ENCODE results near the gene IER3IP1.
"Not testable (repeated sequence)": the region's sequence is repeated elsewhere in the genome, so short reads cannot be mapped to it uniquely, and the experiment has no call there.

The IER3IP1 gene, protein sequence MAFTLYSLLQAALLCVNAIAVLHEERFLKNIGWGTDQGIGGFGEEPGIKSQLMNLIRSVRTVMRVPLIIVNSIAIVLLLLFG
- total RNA-seq: 5.2 to 12.6 (median 6.1) reads per million in 3 donors

DNA sequence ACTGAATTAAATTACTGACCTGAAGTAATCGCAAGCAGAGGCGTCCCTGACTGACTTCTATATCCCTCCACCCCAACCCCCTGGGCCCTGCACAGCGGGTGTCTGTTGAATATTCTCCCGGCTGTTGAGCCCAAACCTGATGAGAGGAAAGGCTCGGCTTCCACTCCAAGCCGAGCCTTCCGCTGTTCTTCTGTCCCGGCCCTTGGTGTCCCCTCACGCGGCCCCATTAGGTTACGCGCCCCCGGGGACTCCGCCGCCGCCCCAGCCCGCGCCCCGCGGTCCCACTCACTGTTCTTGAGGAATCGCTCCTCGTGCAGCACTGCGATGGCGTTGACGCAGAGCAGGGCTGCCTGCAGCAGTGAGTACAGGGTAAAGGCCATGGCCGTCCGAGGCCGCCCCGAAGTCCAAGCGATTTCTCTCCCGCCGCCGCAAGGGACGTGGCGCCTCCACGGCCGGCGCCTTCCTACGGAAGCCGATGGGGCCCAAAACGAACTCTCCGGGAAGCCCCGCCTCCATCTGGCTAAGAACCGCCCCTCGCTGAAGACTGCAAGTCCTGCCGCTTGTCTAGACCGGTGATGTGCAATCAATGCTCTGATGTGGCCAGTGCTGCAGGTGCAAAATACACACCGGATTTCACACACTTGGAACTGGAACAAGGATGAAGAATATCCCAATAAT is at the start of gene IER3IP1:
Gene IER3IP1, minus strand, starts transcription at position 467 of the 678 bp plus-strand sequence. Its CDS starts 87 bp downstream, at position 380.
- DNase-seq: peak; percentile 73 to 79 (median 78)
- H3K4me1 ChIP-seq (ENCODE audit: control insufficient read depth, insufficient read depth, low read length, poor library complexity, severe bottlenecking): peaks cover 10% of the 10 kb centered on the region
- H3K36me3 ChIP-seq (ENCODE audit: control insufficient read depth, insufficient read depth, low read length): no peaks in the 10 kb centered on the region
- H3K4me3 ChIP-seq (ENCODE audit: insufficient read depth, low read depth, low read length, poor library complexity, severe bottlenecking): peak within 1 kb of the TSS; percentile 100
- peak within 1 kb of the TSS; percentile 63 for H3K27ac ChIP-seq (ENCODE audit: insufficient read depth, low read length, poor library complexity, severe bottlenecking)
- H3K9me3 ChIP-seq (ENCODE audit: control insufficient read depth, low read length): no peaks in the 10 kb centered on the region
- no peaks in the 10 kb centered on the region for H3K27me3 ChIP-seq (replicated peaks; ENCODE audit: control insufficient read depth, insufficient read depth, low read length, poor library complexity, severe bottlenecking)

DNA sequence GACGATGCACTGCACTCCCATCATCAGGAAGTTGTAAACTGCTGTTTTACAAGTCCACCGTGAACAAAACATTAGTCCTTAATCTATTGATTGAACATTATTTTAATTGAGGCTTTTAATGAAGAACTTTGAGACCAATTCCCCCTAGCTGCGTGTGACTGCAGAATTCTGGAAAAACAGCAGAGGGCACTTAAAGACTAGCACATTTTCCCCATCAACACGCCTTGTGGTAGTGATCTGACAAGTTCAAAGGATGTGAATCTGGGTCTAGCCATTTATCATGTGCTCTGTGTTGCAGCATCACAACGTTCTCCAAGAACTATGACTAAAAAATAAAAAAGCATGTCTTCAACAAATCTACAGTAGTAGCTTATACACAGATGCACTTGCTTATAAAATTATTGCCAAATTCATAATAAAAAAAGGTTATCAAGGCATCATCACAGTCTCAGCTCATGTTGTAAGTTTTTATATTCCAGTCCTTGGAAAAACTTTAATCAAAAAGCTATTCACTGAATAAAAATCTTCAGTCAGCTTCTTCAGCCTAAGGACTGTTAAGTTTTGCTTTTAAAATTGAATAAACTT is 39.5 kb upstream of the IER3IP1 start:
- no peaks in the 10 kb centered on the region for H3K36me3 ChIP-seq (ENCODE audit: control insufficient read depth, insufficient read depth, low read length)
- H3K4me1 ChIP-seq (ENCODE audit: control insufficient read depth, insufficient read depth, low read length, poor library complexity, severe bottlenecking): no peaks in the 10 kb centered on the region
- H3K27ac ChIP-seq (ENCODE audit: insufficient read depth, low read length, poor library complexity, severe bottlenecking): no peak overlapping the region
- H3K4me3 ChIP-seq (ENCODE audit: insufficient read depth, low read depth, low read length, poor library complexity, severe bottlenecking): no peak overlapping the region
- no peak for DNase-seq
- H3K9me3 ChIP-seq (ENCODE audit: control insufficient read depth, low read length): no peaks in the 10 kb centered on the region
- peaks cover 6% of the 10 kb centered on the region for H3K27me3 ChIP-seq (replicated peaks; ENCODE audit: control insufficient read depth, insufficient read depth, low read length, poor library complexity, severe bottlenecking)

DNA sequence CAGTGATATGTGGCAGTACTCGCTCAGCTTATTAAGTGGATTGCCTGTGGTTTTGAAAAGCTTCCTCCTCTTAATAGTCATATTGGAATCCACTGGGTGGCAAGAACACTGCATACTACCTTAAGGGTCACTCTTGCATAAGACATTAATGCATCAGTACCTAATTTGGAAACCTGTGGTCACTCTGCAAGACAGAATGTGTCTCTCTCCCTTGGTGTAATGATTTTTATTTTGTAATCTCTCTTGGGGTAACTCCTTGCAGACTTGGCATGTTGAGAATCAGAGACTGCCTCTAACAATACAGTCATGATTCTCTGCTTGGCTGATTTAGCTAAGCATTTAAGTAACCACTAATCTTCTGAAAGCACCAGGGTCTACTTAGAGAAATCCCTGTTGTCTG is 33.0 kb upstream of the IER3IP1 start:
- H3K9me3 ChIP-seq (ENCODE audit: control insufficient read depth, low read length): no peaks in the 10 kb centered on the region
- H3K4me1 ChIP-seq (ENCODE audit: control insufficient read depth, insufficient read depth, low read length, poor library complexity, severe bottlenecking): no peaks in the 10 kb centered on the region
- no peaks in the 10 kb centered on the region for H3K36me3 ChIP-seq (ENCODE audit: control insufficient read depth, insufficient read depth, low read length)
- no peak for DNase-seq
- H3K4me3 ChIP-seq (ENCODE audit: insufficient read depth, low read depth, low read length, poor library complexity, severe bottlenecking): no peak overlapping the region
- H3K27me3 ChIP-seq (replicated peaks; ENCODE audit: control insufficient read depth, insufficient read depth, low read length, poor library complexity, severe bottlenecking): peaks cover 1% of the 10 kb centered on the region
- H3K27ac ChIP-seq (ENCODE audit: insufficient read depth, low read length, poor library complexity, severe bottlenecking): no peak overlapping the region

DNA sequence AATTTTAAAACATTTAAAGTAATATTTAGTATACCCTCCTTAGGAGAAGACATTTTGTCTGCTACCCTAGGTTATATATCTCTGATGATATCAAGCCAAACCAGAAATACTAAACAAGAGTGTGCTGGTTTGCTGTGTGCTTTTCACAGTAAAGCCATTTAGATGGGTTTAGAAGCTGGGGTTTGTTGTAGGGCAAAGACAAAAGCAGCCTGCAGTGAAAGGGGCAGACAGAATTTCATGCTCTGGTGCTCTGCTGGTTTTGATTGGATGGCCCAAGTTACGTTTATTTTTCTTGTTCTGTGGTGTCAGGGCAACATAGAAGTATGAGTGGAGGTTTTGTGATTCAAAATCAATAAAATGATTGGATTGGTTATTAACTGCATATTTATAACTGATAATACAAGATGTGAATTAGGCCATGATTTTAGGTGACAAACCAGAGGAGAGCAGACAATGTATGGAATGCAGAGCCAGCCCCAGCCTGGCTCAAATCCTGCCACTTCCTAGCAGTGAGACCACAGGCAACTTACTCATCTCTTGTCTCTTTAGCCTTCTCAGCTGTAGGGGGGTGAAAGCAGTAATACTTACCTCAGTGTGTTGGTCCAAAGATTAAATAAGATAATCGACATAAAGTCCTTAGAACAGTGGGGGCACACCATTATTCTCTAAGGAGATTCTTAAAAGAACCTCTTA is 30.9 kb upstream of the IER3IP1 start:
- H3K9me3 ChIP-seq (ENCODE audit: control insufficient read depth, low read length): no peaks in the 10 kb centered on the region
- no peak overlapping the region for H3K4me3 ChIP-seq (ENCODE audit: insufficient read depth, low read depth, low read length, poor library complexity, severe bottlenecking)
- H3K4me1 ChIP-seq (ENCODE audit: control insufficient read depth, insufficient read depth, low read length, poor library complexity, severe bottlenecking): no peaks in the 10 kb centered on the region
- DNase-seq: no peak
- no peaks in the 10 kb centered on the region for H3K27me3 ChIP-seq (replicated peaks; ENCODE audit: control insufficient read depth, insufficient read depth, low read length, poor library complexity, severe bottlenecking)
- no peaks in the 10 kb centered on the region for H3K36me3 ChIP-seq (ENCODE audit: control insufficient read depth, insufficient read depth, low read length)
- H3K27ac ChIP-seq (ENCODE audit: insufficient read depth, low read length, poor library complexity, severe bottlenecking): no peak overlapping the region

DNA sequence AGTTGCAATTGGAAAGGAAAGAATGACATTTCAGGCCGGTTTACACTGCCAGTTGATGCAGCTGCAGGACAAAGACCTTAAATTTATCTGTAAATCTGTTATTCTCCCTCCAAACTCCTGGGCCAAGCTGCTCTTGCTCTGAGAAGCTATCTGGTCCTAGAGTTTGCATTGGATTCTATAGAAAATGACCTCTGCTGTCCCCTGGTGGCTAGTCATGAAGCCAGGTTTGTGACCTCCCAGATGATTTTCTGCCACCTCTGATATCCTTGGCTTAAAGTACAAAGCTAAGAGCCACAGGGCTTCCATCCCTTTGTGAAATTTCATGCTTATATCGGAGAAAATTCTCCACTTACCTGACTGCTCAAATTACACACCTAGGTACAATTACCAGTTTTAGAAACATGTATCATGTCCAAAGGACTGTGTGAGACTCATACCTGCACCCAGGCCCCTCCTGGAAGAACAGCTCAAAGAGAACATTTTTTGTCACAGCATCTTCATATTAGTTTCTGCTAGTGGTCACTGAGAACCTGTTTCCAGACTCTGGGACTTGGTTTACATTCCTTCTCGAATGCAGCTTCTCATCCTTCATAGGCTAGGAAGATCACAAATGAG is 28.9 kb upstream of the IER3IP1 start:
- Histone ChIP-seq H3K27me3 (replicated peaks; ENCODE audit: control insufficient read depth, insufficient read depth, low read length, poor library complexity, severe bottlenecking) (no peaks in the 10 kb centered on the region), H3K4me3 (ENCODE audit: insufficient read depth, low read depth, low read length, poor library complexity, severe bottlenecking) (no peak overlapping the region), H3K4me1 (ENCODE audit: control insufficient read depth, insufficient read depth, low read length, poor library complexity, severe bottlenecking) (no peaks in the 10 kb centered on the region), H3K36me3 (ENCODE audit: control insufficient read depth, insufficient read depth, low read length) (no peaks in the 10 kb centered on the region), H3K9me3 (ENCODE audit: control insufficient read depth, low read length) (no peaks in the 10 kb centered on the region), H3K27ac (ENCODE audit: insufficient read depth, low read length, poor library complexity, severe bottlenecking) (no peak overlapping the region)
- peak in 1 of 3 donors; percentile 8 for DNase-seq

DNA sequence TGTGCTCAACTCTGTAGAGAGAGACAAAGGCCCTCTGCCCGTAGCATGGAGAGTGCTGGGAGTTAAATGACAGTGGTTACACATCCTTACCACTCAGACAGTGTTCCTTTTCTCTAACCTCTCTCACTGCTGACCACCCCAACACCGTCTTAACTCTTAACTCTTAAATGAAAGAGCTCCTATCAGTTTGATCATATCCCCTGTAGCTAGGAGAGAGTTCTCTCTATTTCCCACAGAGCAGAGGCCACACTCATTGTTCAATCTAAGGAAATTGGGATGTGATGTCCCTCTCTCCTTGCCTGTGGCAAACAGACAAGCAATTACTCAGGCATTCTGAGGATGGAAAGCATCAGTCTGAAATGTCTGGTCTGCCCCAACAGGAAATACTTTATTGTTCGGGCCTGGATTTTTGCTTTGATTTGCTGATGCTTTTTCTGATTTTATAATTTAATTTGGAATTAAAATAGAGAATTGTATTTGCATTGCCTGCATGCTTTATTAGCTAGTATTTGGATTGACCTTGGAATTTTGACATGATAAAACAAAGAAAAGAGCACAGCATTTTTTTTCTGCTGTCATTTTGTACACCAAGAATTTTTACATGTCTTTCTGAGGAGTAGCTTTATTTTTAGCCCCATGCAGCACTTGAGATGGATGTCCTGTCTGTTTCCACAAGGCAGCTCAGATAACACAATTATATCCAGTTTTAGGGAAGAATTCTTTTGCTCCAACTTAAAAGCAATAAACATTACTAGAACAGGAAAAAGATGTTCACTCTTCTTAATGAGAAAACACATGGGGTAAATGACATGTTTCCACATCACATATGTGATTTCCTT is 27.7 kb upstream of the IER3IP1 start:
- H3K9me3 ChIP-seq (ENCODE audit: control insufficient read depth, low read length): no peaks in the 10 kb centered on the region
- no peak overlapping the region for H3K27ac ChIP-seq (ENCODE audit: insufficient read depth, low read length, poor library complexity, severe bottlenecking)
- no peak for DNase-seq
- no peaks in the 10 kb centered on the region for H3K27me3 ChIP-seq (replicated peaks; ENCODE audit: control insufficient read depth, insufficient read depth, low read length, poor library complexity, severe bottlenecking)
- H3K36me3 ChIP-seq (ENCODE audit: control insufficient read depth, insufficient read depth, low read length): no peaks in the 10 kb centered on the region
- no peaks in the 10 kb centered on the region for H3K4me1 ChIP-seq (ENCODE audit: control insufficient read depth, insufficient read depth, low read length, poor library complexity, severe bottlenecking)
- no peak overlapping the region for H3K4me3 ChIP-seq (ENCODE audit: insufficient read depth, low read depth, low read length, poor library complexity, severe bottlenecking)

DNA sequence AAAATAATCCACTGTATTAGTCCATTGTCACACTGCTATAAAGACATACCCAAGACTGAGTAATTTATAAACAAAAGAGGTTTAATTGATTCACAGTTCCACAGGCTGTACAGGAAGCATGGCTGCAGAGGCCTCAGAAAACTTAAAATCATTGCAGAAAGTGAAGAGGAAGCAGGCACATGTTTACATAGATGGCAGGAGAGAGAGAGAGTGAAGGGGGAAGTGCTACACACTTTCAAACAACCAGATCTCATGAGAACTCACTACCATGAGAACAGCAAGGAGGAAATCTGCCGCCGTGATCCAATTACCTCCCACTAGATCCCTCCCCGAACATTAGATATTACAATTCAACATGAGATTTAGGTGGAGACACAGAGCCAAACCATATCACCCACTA is 19.8 kb upstream of the IER3IP1 start:
- not testable (repeated sequence) for H3K4me1 ChIP-seq (ENCODE audit: control insufficient read depth, insufficient read depth, low read length, poor library complexity, severe bottlenecking); H3K4me3 ChIP-seq (ENCODE audit: insufficient read depth, low read depth, low read length, poor library complexity, severe bottlenecking); DNase-seq; H3K36me3 ChIP-seq (ENCODE audit: control insufficient read depth, insufficient read depth, low read length); H3K27me3 ChIP-seq (replicated peaks; ENCODE audit: control insufficient read depth, insufficient read depth, low read length, poor library complexity, severe bottlenecking); H3K9me3 ChIP-seq (ENCODE audit: control insufficient read depth, low read length); H3K27ac ChIP-seq (ENCODE audit: insufficient read depth, low read length, poor library complexity, severe bottlenecking)

DNA sequence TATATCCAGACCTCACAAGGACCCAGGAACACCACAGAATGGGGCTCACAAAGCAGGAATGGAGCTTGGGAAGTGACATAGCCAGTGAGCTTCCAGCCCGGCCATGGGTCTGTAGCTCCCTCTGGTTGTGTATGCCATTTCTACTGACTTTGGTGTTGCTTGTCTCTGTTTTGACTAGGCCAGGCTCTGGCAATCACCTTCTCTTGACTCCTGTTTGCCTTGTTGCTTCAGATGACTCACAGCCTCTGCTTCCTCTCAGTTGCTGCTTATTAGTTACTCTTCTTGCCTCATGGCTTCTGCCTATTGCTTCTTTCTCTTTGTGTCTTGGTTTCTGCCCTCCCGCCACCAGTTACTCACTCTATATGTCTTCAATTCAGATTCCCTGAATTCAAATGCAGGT is 15.8 kb upstream of the IER3IP1 start:
- Histone ChIP-seq H3K27ac (ENCODE audit: insufficient read depth, low read length, poor library complexity, severe bottlenecking) (no peak overlapping the region), H3K27me3 (replicated peaks; ENCODE audit: control insufficient read depth, insufficient read depth, low read length, poor library complexity, severe bottlenecking) (peaks cover 2% of the 10 kb centered on the region), H3K36me3 (ENCODE audit: control insufficient read depth, insufficient read depth, low read length) (no peaks in the 10 kb centered on the region), H3K4me1 (ENCODE audit: control insufficient read depth, insufficient read depth, low read length, poor library complexity, severe bottlenecking) (no peaks in the 10 kb centered on the region), H3K9me3 (ENCODE audit: control insufficient read depth, low read length) (no peaks in the 10 kb centered on the region), H3K4me3 (ENCODE audit: insufficient read depth, low read depth, low read length, poor library complexity, severe bottlenecking) (no peak overlapping the region)
- no peak for DNase-seq

DNA sequence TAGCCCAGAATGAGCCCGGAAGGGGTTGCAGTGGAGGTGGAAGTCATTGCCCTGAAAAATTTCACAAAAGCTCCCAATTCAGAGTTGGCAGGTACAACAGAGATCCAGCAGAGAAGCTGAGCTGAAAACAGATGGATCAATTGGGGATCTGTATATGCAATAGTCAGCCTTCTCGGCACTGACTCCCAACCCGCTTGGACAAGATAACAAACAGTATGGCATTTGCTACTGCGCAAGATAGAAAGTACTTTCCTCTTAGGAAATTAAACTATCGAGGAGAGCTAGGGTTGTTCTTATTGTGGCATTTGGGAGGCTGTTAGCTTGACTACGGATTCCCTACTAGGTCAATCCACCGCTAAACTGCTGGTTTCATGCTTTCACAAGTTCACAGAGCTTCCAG is 11.6 kb upstream of the IER3IP1 start:
- no peaks in the 10 kb centered on the region for H3K9me3 ChIP-seq (ENCODE audit: control insufficient read depth, low read length)
- no peak overlapping the region for H3K27ac ChIP-seq (ENCODE audit: insufficient read depth, low read length, poor library complexity, severe bottlenecking)
- no peaks in the 10 kb centered on the region for H3K4me1 ChIP-seq (ENCODE audit: control insufficient read depth, insufficient read depth, low read length, poor library complexity, severe bottlenecking)
- H3K27me3 ChIP-seq (replicated peaks; ENCODE audit: control insufficient read depth, insufficient read depth, low read length, poor library complexity, severe bottlenecking): peaks cover 2% of the 10 kb centered on the region
- no peaks in the 10 kb centered on the region for H3K36me3 ChIP-seq (ENCODE audit: control insufficient read depth, insufficient read depth, low read length)
- DNase-seq: no peak
- no peak overlapping the region for H3K4me3 ChIP-seq (ENCODE audit: insufficient read depth, low read depth, low read length, poor library complexity, severe bottlenecking)

All from effector memory CD4-positive, alpha-beta T cell (primary cell).